ENCODE results near the gene NAA10. TPM values are rescaled to one million over a fixed set of nuclear protein-coding genes. Genes with fewer than 3 reads are reported as not detected.

The NAA10 gene
- total RNA-seq, 3 donors from 2014 or later: 57.7 to 81.0 (median 79.2) TPM

DNA sequence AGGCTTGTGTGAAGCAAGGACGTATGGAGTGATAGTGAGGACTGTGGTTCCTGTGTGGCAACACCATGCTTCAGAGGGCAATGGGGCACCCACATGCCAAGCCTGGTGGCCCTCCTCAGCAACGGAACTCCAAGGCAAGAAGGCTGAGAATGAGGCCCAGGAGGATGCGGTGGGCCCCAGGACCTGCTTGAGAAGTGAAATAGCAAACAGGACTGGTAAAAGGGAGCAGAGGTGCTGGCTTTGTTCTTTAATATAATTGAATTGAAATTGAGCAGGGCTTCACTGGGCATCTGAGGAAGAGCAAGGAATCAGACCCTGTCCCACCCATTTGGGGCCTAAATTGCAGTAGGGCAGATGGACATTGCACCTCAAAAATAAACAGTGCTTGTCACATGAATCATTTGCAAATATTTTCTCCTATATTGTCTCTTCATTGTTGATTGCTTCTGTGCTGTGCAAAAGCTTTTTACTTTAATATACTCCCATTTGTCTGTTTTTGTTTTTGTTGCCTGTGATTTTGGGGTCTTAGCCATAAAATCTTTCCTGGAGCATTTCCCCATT is 40.0 kb upstream of the NAA10 start:
- no peaks in the 10 kb centered on the region for H3K9me3 ChIP-seq
- no peak for TF ChIP-seq POLR2AphosphoS5 (IDR thresholded peaks at IDR 0.05)
- TF ChIP-seq CTCF (IDR thresholded peaks at IDR 0.05): no peak
- no peak for TF ChIP-seq POLR2A (IDR thresholded peaks at IDR 0.05)
- no peaks in the 10 kb centered on the region for H3K27me3 ChIP-seq
- H3K36me3 ChIP-seq: no peaks in the 10 kb centered on the region
- no peak for DNase-seq (ENCODE audit: low spot score in 2 of 2)
- H3K27ac ChIP-seq: peak overlapping the region; percentile 99 to 100
- intact Hi-C loops (cut with DNase I; ENCODE audit: low total_unique reads): no loop called here
- no peak overlapping the region for H3K4me3 ChIP-seq
- peaks cover 0 to 8% of the 10 kb centered on the region in 2 donors for H3K4me1 ChIP-seq

DNA sequence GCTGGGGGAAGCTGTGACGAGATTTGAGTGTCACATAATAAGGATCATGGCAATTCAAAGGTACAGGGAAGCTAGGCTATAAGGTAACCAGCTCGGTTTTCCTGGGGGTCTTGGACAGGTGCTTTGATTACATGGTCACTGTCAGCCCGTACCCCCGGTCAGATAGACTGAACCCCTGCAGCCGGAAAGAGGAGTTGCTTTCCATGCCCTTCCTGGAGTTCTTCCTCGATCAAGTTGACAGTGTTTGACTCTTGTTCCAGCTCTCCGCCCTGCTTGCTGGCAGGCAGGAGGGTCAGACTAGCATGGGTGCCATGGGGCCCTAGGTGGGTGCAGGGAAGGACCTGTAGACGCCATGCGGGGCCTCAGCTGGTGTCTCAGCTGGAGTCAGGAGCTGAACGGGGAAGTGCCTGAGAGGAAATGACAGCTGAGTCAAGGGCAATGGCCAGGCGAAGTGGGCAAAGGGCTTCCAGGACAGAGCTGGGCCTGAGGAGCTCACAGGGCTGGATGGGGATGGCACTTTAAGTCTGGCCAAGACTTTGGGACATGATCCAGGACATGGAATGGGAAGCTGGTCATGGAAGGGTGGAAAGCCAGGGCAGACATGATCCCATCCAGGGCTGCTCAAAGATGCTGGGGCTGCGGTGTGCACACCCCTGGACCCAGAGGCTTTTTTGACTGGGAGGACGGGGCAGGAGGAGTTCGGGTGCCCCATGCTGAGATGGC is 39.3 kb upstream of the NAA10 start:
- Histone ChIP-seq H3K36me3 (no peaks in the 10 kb centered on the region), H3K27ac (peak overlapping the region; percentile 99 to 100), H3K4me1 (peaks cover 0 to 8% of the 10 kb centered on the region in 2 donors), H3K9me3 (no peaks in the 10 kb centered on the region), H3K27me3 (peaks cover 0 to 2% of the 10 kb centered on the region in 2 donors), H3K4me3 (no peak overlapping the region)
- intact Hi-C loops (cut with DNase I; ENCODE audit: low total_unique reads): no loop called here
- TF ChIP-seq POLR2A (IDR thresholded peaks at IDR 0.05) (no peak), POLR2AphosphoS5 (IDR thresholded peaks at IDR 0.05) (no peak), CTCF (IDR thresholded peaks at IDR 0.05) (no peak)
- DNase-seq (ENCODE audit: low spot score in 2 of 2): no peak

DNA sequence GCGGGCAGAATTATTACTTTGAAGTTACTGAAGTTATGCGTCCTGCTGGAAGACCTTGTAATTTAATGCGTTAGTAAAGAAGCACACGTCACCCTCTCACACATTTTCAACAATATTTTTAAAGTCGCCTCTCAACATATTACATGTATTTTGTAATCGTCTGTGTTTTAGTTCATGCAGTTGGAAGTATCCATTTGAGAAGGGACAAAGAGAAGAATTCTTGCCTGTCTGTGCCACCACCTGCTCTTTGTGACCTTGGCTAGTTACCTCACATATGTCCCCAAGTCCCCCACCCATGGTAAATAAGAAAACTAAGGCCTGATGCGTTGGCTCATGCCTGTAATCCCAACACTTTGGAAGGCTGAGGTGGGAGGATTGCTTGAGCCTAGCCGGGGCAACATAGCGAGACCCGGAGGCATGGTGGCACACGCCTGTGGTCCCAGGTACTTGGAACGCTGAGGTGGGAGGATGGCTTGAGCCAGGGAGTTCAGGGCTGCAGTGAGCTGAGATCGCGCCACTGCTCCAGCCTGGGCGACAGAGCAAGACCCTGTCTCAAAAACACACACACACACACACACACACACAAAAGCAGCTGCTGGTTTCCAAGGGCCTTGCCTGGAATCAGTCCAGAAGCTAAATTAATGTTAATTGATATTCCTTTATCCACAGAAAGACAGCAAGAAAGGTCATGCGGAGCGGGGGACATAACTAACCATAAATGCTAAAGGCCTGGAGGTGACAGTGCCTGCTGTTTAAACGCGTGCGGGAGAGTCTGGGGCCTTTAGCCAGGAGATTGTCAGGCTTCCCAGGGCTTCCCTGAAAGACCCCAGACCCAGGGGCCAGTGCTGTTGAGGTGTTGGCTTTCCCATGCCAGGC is 38.5 kb upstream of the NAA10 start:
- H3K4me3 ChIP-seq: peak overlapping the region; percentile 73 to 91 (median 82)
- H3K27ac ChIP-seq: peak overlapping the region; percentile 99 to 100
- no peak for DNase-seq (ENCODE audit: low spot score in 2 of 2)
- H3K36me3 ChIP-seq: no peaks in the 10 kb centered on the region
- H3K27me3 ChIP-seq: peaks cover 0 to 4% of the 10 kb centered on the region in 2 donors
- TF ChIP-seq POLR2A (IDR thresholded peaks at IDR 0.05) (no peak), POLR2AphosphoS5 (IDR thresholded peaks at IDR 0.05) (no peak), CTCF (IDR thresholded peaks at IDR 0.05) (no peak)
- H3K9me3 ChIP-seq: no peaks in the 10 kb centered on the region
- peaks cover 0 to 8% of the 10 kb centered on the region in 2 donors for H3K4me1 ChIP-seq
- intact Hi-C loops (cut with DNase I; ENCODE audit: low total_unique reads): no loop called here

GRCh38 chrX:153972368-153973126 is 37.7 kb upstream of the NAA10 start, which contains the start of gene TMEM187:
Gene TMEM187 (plus strand): TSS chrX:153972754. CDS start chrX:153982063, 9,309 bp downstream.
- peaks cover 0 to 9% of the 10 kb centered on the region in 2 donors for H3K27me3 ChIP-seq
- H3K9me3 ChIP-seq: no peaks in the 10 kb centered on the region
- peak within 1 kb of the TSS; percentile 73 to 91 (median 82) for H3K4me3 ChIP-seq
- peak within 1 kb of the TSS; percentile 99 to 100 for H3K27ac ChIP-seq
- peak; percentile 77 to 78 for DNase-seq (ENCODE audit: low spot score in 2 of 2)
- no peaks in the 10 kb centered on the region for H3K36me3 ChIP-seq
- TF ChIP-seq POLR2A (IDR thresholded peaks at IDR 0.05) (peak; percentile 26), POLR2AphosphoS5 (IDR thresholded peaks at IDR 0.05) (peak in 1 of 3 donors; percentile 53), CTCF (IDR thresholded peaks at IDR 0.05) (no peak)
- peaks cover 0 to 8% of the 10 kb centered on the region in 2 donors for H3K4me1 ChIP-seq
- intact Hi-C loops (cut with DNase I; ENCODE audit: low total_unique reads): no loop called here

Data from breast epithelium (tissue), 4 donors.